DMS 273 treated with DMSO at 0.1 percent for 48 hours (cell line): ENCODE results near the gene PTPRN2.
"Not testable (repeated sequence)": the region's sequence is repeated elsewhere in the genome, so short reads cannot be mapped to it uniquely, and the experiment has no call there.

Experiments
- DNase-seq: peaks from one replicate; lab custom pipeline; 2025; lab: John Stamatoyannopoulos, UW

Gene PTPRN2

GRCh38 chr7:158443688-158444483, 143.7 kb downstream of the PTPRN2 start:
- DNase-seq: no peak

- no peak for DNase-seq
Measured at GRCh38 chr7:158443014-158443687, 144.5 kb downstream of the PTPRN2 start.

- DNase-seq: no peak
Measured at GRCh38 chr7:158442260-158442659, 145.4 kb downstream of the PTPRN2 start.

GRCh38 chr7:158439035-158439434, 148.6 kb downstream of the PTPRN2 start:
- DNase-seq: no peak

GRCh38 chr7:158432369-158433341, 155.0 kb downstream of the PTPRN2 start:
- DNase-seq: no peak

GRCh38 chr7:158431941-158432347, 155.7 kb downstream of the PTPRN2 start:
- DNase-seq: no peak

- no peak for DNase-seq
Measured at GRCh38 chr7:158431055-158431940, 156.3 kb downstream of the PTPRN2 start.

GRCh38 chr7:158430308-158431034, 157.2 kb downstream of the PTPRN2 start:
- DNase-seq: no peak

GRCh38 chr7:158428837-158429753, 158.5 kb downstream of the PTPRN2 start:
- no peak for DNase-seq

GRCh38 chr7:158428131-158428836, 159.3 kb downstream of the PTPRN2 start:
- no peak for DNase-seq

GRCh38 chr7:158425676-158426075, 161.9 kb downstream of the PTPRN2 start:
- DNase-seq: not testable (repeated sequence)

- no peak for DNase-seq
Measured at GRCh38 chr7:158424531-158424930, 163.1 kb downstream of the PTPRN2 start.

- DNase-seq: no peak
Measured at GRCh38 chr7:158424011-158424410, 163.6 kb downstream of the PTPRN2 start.

- no peak for DNase-seq
Measured at GRCh38 chr7:158422887-158423560, 164.6 kb downstream of the PTPRN2 start.

- no peak for DNase-seq
Measured at GRCh38 chr7:158422196-158422886, 165.3 kb downstream of the PTPRN2 start.

- DNase-seq: no peak
Measured at GRCh38 chr7:158421361-158421760, 166.3 kb downstream of the PTPRN2 start.

- no peak for DNase-seq
Measured at GRCh38 chr7:158420591-158421340, 166.9 kb downstream of the PTPRN2 start.
